HG02981 (cell line): Measurements from ENCODE around the gene FNBP1.
A peak's percentile ranks its signal among the peaks of the same experiment; 100 is the strongest.

Experiments used
- ATAC-seq: cut with Tn5 transposase; IDR thresholded peaks from one replicate; pipeline ENCODE4 v1.9.1; 2021; ENCODE audit warnings: mild to moderate bottlenecking, moderate library complexity; ENCODE audit not compliant: unreplicated experiment

Gene FNBP1

GRCh38 chr9:129932303-129933151 is 110.5 kb downstream of the FNBP1 start:
- ATAC-seq: no peak

- ATAC-seq: no peak
Observed at GRCh38 chr9:129930743-129931142, 112.2 kb downstream of the FNBP1 start.

DNA sequence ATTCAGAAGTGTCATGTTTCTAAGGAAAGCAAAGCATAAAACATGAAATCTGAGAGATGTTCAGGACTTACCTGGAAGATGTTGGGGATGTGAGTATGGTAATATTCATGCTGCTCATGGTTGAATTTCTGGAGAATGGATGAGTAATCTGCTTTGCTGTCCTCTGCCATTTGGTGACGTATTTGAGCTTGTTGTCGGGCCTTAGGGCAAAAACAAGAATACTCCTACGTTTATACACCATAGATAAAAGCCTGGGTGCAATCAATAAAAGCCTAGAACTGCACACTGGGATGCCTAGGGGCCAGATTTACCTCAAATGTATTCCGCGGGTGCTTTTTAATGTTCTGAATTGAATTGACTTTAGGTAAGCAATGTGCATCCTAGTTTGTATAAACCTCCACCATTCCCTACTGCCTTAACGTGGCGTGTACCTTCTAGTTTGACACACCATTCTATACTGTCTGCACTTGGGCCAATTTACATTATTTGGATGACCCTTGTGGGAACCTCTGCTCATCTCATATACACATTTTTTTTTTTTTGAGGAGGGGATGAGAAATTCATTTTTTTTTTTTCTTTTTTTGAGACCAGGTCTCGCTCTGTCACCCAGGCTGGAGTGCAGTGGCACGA is 113.4 kb downstream of the FNBP1 start:
- ATAC-seq: no peak

DNA sequence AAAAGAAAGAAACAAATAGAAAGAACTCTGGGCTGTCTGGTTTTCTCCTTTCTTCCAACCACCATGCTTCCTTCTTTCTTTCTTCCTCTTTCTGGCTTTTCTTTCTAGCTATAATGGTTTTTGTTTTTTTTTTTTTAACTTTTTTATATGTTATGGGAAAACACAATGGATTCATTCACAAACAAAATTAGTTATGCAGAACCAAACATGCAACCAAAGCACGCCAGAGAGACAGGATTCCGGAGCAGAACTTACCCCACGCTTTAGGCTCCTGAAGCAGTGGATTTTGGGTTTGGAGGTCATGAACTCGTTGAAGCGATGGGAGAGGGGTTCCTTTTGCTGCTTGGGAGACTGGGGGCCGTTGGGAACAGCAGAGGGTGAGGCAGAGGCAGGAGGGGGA is 119.4 kb downstream of the FNBP1 start:
- ATAC-seq: no peak

GRCh38 chr9:129921905-129922304 is 121.1 kb downstream of the FNBP1 start:
- ATAC-seq: no peak

DNA sequence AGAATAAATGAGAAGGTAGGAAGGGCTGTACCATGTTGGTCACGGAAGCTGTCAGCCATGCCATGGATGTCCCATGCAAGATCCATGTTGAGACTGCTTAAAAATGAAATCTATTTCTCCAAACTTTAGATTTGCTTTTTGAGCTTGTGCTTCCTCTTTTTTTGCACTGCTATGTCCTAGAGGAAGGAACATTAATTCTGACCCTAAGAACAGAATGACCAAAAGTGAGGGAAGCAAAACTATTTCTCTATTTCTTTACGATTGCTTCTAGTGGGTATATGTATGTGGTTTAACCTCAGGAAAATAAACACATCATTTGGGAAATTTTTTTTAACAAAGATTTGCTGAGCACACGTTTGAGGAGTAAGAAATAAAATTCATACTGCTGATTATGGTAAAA is 123.1 kb downstream of the FNBP1 start:
- ATAC-seq: no peak

DNA sequence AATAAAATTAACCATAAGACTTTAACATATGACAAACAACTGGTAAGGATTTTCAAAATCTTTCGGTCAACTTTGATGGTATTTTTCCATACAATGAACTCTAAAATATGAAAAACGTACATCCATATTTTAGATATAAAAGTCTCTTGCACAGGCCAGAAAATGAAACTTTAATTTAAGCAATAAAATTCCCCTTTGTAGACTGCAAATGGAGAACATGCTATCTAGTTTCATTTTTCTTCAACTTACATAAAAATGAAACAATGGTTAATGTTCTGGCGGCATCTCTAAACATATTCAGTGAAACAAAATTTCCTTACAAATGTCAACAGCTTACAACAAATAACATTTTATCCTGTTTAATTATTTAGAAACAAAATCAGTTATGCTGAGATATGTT is 123.7 kb downstream of the FNBP1 start:
- ATAC-seq: no peak

- ATAC-seq: no peak
Observed at GRCh38 chr9:129918296-129918950, 124.6 kb downstream of the FNBP1 start.

- ATAC-seq: no peak
Observed at GRCh38 chr9:129916707-129917106, 126.3 kb downstream of the FNBP1 start.

GRCh38 chr9:129914051-129914450 is 128.9 kb downstream of the FNBP1 start:
- ATAC-seq: no peak

DNA sequence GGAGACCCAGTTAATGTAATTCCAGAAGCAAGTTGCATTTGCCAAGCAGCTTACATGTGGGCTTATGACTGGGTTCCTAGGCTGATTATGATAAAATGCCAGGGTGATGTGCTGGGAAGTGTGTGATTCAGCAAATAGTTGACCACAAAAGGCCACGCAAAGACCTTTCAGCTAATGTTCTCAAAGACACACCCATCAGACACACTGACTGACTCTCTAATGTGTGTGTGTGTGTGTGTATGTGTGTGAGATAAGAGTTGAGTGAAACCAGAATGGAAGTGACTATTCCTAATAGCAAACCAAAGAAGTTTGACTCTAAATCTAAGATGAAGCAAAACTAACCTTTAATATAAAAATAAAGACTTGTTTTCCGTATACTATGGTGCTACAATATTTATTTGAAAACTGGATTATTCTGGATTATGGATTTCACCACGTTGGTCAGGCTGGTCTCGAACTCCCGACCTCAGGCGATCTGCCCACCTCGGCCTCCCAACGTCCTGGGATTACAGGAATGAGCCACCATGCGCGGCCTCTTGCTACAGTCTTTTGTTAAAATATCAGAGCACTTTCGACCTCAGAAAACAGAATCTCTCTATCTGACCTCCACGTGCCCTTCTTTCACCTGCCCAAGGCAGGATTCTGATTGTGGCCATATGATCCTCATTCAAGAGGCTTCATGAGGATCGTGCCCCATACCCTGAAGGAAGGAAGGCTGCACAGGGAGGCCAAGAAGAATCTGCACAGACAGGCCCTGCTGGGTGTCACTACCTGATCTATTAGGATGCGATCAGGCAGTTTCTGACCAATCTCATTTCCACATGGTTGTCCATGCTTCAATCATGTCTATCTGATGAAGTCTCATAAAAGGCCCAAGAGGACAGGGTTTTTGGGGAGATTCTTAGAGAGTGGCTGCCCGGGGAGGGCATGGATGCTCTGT is 132.1 kb downstream of the FNBP1 start:
- no peak for ATAC-seq

DNA sequence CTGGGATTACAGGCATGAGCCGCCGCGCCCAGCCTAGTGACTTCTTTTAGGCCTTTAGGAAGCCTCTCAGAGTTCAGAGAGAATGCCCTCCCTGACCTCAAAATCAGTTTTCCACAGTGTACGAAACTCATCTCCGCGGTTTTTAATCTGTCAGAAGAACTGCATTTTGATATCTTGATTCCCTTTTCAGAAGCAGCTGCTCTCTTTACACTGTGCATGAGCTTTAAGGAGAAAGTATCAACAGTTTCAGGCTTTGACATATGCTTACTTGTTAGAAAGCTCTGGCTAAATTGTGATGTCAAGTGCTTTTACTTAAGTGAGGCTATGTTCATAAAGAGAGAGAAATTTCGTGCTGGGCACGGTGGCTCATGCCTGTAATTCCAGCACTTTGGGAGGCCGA is 133.1 kb downstream of the FNBP1 start:
- ATAC-seq: no peak

DNA sequence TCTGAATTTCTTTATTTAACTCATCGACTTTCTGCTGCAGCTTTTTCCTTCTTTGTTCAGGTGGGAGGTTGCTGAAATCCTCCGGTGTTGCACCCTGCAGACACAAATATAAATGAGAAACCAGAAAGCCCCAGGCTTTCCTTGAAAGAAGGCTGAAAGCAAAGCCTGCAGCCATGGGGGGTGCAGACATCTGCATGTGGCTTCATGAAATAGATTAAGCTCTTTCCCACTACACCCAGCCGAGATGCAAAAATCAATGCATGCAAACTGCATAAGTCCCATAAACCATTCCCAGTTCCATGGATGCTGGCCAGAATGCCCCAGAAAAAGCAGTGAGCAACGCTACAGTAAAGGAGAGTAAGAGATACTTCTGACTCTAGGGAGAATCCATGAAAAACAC is 134.1 kb downstream of the FNBP1 start:
- ATAC-seq: no peak

GRCh38 chr9:129907201-129907600 is 135.8 kb downstream of the FNBP1 start:
- no peak for ATAC-seq

DNA sequence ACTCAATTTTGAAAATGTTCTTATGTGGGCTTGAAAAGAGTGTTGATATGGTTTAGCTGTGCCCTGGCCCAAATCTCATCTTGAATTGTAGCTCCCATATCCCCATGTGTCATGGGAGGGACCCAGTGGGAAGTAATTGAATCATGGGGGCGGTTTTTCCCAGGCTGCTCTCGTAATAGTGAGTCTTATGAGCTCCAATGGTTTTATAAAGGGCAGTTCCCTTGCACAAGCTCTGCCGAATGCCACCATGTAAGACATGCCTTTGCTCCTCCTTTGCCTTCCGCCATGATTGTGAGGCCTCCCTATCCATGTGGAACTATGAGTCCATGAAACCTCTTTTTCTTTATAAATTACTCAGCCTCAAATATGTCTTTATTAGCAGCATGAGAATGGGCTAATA is 136.7 kb downstream of the FNBP1 start:
- ATAC-seq: no peak

GRCh38 chr9:129904734-129905133 is 138.3 kb downstream of the FNBP1 start:
- no peak for ATAC-seq

DNA sequence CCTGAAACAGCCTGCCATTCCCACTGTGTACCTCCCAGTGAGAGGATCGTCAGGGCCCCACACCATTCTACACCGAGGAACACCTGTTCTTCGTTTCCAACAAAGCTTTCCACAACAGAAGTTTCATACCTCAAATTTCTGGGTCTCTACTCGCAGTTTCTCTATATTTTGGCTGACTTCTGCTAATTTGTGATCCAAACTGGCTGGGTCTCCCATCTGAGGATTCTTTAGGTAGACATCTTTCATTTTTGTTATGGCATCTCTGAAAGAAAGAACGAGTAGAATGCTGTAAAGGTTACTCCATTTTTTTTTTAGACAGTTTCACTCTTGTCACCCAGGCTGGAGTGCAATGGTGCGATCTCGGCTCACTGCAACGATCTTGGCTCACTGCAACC is 140.3 kb downstream of the FNBP1 start:
- no peak for ATAC-seq

- no peak for ATAC-seq
Observed at GRCh38 chr9:129901993-129902739, 140.8 kb downstream of the FNBP1 start.

DNA sequence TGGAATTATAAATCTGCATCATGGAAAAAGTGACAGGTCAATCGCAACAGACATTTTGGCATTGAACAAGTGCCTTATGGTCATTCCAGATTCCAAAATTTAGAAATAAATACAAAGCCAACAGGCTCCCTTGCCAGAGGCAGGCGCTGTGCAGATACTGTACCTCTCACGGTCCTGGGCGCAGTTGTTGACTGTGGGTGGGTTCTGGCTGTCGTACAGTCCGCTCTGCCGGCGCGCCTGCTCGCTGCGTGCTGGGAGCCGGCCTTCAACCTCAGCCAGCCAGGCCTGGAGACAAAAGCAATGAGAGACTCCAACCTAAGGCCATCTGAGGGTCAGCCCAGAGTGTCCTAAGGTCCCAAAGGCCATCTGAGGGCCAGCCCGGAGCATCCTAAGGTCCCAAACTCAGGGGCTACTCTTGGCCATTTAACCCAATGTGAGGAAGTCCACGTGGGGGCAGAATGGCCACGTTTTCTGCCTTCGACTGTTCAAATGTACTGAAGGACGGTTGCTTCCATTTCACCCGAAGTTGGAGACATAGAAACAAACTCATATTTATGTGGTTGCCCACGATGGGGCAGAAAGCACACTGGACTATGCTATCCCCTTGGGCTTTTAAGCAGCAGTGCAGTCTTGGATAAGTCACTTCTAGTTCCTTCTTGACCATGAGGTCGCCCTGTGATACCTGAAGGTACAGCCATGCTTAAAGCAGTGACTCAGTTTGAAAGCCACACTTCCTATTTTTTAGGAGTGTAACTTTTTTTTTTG is 142.5 kb downstream of the FNBP1 start:
- peak; percentile 89 for ATAC-seq
